GM23338 (cell line): ENCODE measurements around the gene TAS2R9. TPM values are rescaled to one million over a fixed set of nuclear protein-coding genes. Genes with fewer than 3 reads are reported as not detected.
A peak's percentile ranks its signal among the peaks of the same experiment; 100 is the strongest.

Experiments used
- ATAC-seq: fragments of 200-7000 bp; cut with Tn5 transposase; 3 replicates; pipeline ENCODE4 v1.9.1; 2020
- DNase-seq: peaks from one replicate; pipeline ENCODE4 v3.0.0-alpha.2; 2015; ENCODE audit warnings: low spot score
- H2AFZ ChIP-seq: fragments of 200-600 bp; sonication (generic); 2 replicates; pipeline ENCODE4 v1.8.0; 2016; ENCODE audit warnings: antibody characterized with exemption, mild to moderate bottlenecking, moderate library complexity
- H3F3A ChIP-seq: fragments of 200-600 bp; sonication (generic); replicated peaks from 2 replicates; pipeline ENCODE4 v1.8.0; 2017; ENCODE audit warnings: antibody characterized with exemption, mixed run types, low read depth
- H3K27ac ChIP-seq: fragments of 200-600 bp; sonication (generic); 2 replicates; pipeline ENCODE4 v1.6.1; 2016; ENCODE audit warnings: low read depth
- H3K27me3 ChIP-seq: fragments of 200-600 bp; sonication (generic); 2 replicates; pipeline ENCODE4 v1.8.0; 2016; ENCODE audit warnings: mild to moderate bottlenecking, mixed run types, moderate library complexity; ENCODE audit not compliant: insufficient read depth
- H3K36me3 ChIP-seq: fragments of 200-600 bp; sonication (generic); 2 replicates; pipeline ENCODE4 v1.8.0; 2016; ENCODE audit warnings: mild to moderate bottlenecking; ENCODE audit not compliant: insufficient read depth
- H3K4me1 ChIP-seq: fragments of 200-600 bp; sonication (generic); 2 replicates; pipeline ENCODE4 v1.8.0; 2016; ENCODE audit warnings: mild to moderate bottlenecking, moderate library complexity; ENCODE audit not compliant: insufficient read depth
- H3K4me2 ChIP-seq: fragments of 200-600 bp; sonication (generic); 2 replicates; pipeline ENCODE4 v1.7.1; 2017; ENCODE audit warnings: mixed run types
- H3K4me3 ChIP-seq: fragments of 200-600 bp; sonication (generic); 2 replicates; pipeline ENCODE4 v1.6.1; 2016; ENCODE audit warnings: mixed run types
- H3K79me2 ChIP-seq: fragments of 200-600 bp; sonication (generic); replicated peaks from 2 replicates; pipeline ENCODE4 v1.8.0; 2017; ENCODE audit warnings: mild to moderate bottlenecking; ENCODE audit not compliant: insufficient read depth
- H3K9me2 ChIP-seq: fragments of 200-600 bp; sonication (generic); 2 replicates; pipeline ENCODE4 v1.8.0; 2017; ENCODE audit not compliant: insufficient read depth
- H4K20me1 ChIP-seq: fragments of 200-600 bp; sonication (generic); replicated peaks from 2 replicates; pipeline ENCODE4 v1.8.0; 2017; ENCODE audit warnings: mild to moderate bottlenecking; ENCODE audit not compliant: insufficient read depth
- H3K27ac Mint-ChIP-seq: 2 replicates; pipeline ENCODE4 v1.8.0; 2020; ENCODE audit warnings: inconsistent platforms, mild to moderate bottlenecking, moderate library complexity, mixed read lengths
- H3K27me3 Mint-ChIP-seq: 3 replicates; pipeline ENCODE4 v1.8.0; 2022; ENCODE audit warnings: low read depth, mild to moderate bottlenecking, moderate library complexity, mixed read lengths, inconsistent platforms; ENCODE audit not compliant: insufficient read depth, poor library complexity
- H3K36me3 Mint-ChIP-seq: 3 replicates; pipeline ENCODE4 v1.8.0; 2021; ENCODE audit warnings: low read depth, mild to moderate bottlenecking, inconsistent platforms, moderate library complexity, mixed read lengths
- H3K4me1 Mint-ChIP-seq: 3 replicates; pipeline ENCODE4 v1.8.0; 2020; ENCODE audit warnings: mild to moderate bottlenecking, inconsistent platforms, mixed read lengths
- H3K4me3 Mint-ChIP-seq: 3 replicates; pipeline ENCODE4 v1.8.0; 2021; ENCODE audit warnings: moderate library complexity, mild to moderate bottlenecking, inconsistent platforms, mixed read lengths
- H3K9me3 Mint-ChIP-seq: 3 replicates; pipeline ENCODE4 v1.8.0; 2020; ENCODE audit warnings: moderate library complexity, mild to moderate bottlenecking, inconsistent platforms, mixed read lengths
- CREB1 ChIP-seq: fragments of 250-450 bp; sonication (Bioruptor Pico); IDR thresholded peaks from 2 replicates; pipeline ENCODE4 v1.5.0; 2020; ENCODE audit warnings: low read depth, mild to moderate bottlenecking, moderate library complexity
- ETS1 ChIP-seq: IDR thresholded peaks from 2 replicates; pipeline ENCODE4 v1.6.1; 2016; ENCODE audit warnings: antibody characterized with exemption
- EZH2 ChIP-seq: fragments of 200-600 bp; sonication (generic); IDR thresholded peaks from one replicate; pipeline ENCODE4 v1.8.0; 2017; ENCODE audit warnings: antibody characterized with exemption, mild to moderate bottlenecking, low read depth; ENCODE audit not compliant: unreplicated experiment
- EZH2phosphoT487 ChIP-seq: fragments of 200-600 bp; sonication (generic); IDR thresholded peaks from one replicate; pipeline ENCODE4 v1.8.1; 2018; ENCODE audit warnings: antibody characterized with exemption; ENCODE audit not compliant: unreplicated experiment
- JUNB ChIP-seq: IDR thresholded peaks from one replicate; pipeline ENCODE4 v1.6.1; 2016; ENCODE audit warnings: antibody characterized with exemption; ENCODE audit not compliant: unreplicated experiment
- POLR2AphosphoS5 ChIP-seq: IDR thresholded peaks from 2 replicates; pipeline ENCODE4 v1.6.1; 2016; ENCODE audit warnings: antibody characterized with exemption, low read depth
- STAT1 ChIP-seq: IDR thresholded peaks from one replicate; pipeline ENCODE4 v1.6.1; 2016; ENCODE audit warnings: antibody characterized with exemption; ENCODE audit not compliant: unreplicated experiment
- ZNF114 ChIP-seq: fragments of 250-450 bp; sonication (Bioruptor Pico); IDR thresholded peaks from 2 replicates; pipeline ENCODE4 v1.5.0; 2020; ENCODE audit warnings: mild to moderate bottlenecking, moderate library complexity
- ZNF331 ChIP-seq: fragments of 250-450 bp; sonication (Bioruptor Pico); IDR thresholded peaks from 2 replicates; pipeline ENCODE4 v1.5.0; 2020; ENCODE audit warnings: low read depth, mild to moderate bottlenecking, moderate library complexity
- ZNF462 ChIP-seq: fragments of 250-450 bp; sonication (Bioruptor Pico); IDR thresholded peaks from 2 replicates; pipeline ENCODE4 v1.5.0; 2020; ENCODE audit warnings: mild to moderate bottlenecking, moderate library complexity
- polyA plus RNA-seq: library from polyadenylated mRNA; unstranded; fragments of >200 nt; fragmentation: Nextera tagmentation; extraction: Ambion mirVana; gene quantifications from 2 replicates; pipeline ENCODE4 v1.2.1, GENCODE V29; 2016
- total RNA-seq: library from RNA; depleted of rRNA; stranded (reverse); fragments of >200 nt; shearing (Covaris generic); gene quantifications from 2 replicates; pipeline ENCODE4 v1.2.3, GENCODE V29; 2014
- TF ChIP-seq, protein P1 (sequence below), 2 experiments: fragments of 200-600 bp in 1 of 2; sonication (generic) in 1 of 2; conservative IDR thresholded peaks; 2 replicates each; pipeline versions ENCODE4 v1.5.1 to v1.6.1; 2016 to 2017; ENCODE audit warnings: antibody characterized with exemption in 2 of 2, low read depth in 2 of 2, mild to moderate bottlenecking in 2 of 2, moderate library complexity in 1 of 2

Gene TAS2R9
- total and polyA plus RNA-seq, 2 experiments from 2014 or later: not detected

GRCh38 chr12:10783252-10783651 lies 26.7 kb downstream of the TAS2R9 start:
- Mint-ChIP-seq H3K4me1 (no peaks in the 10 kb centered on the region), H3K9me3 (no peaks in the 10 kb centered on the region), H3K36me3 (no peaks in the 10 kb centered on the region), H3K4me3 (no peak overlapping the region), H3K27me3 (no peaks in the 10 kb centered on the region), H3K27ac (no peak overlapping the region)
- H4K20me1 ChIP-seq: no peaks in the 10 kb centered on the region
- no peak overlapping the region for H3K4me3 ChIP-seq
- no peak for TF ChIP-seq ZNF114 (CRISPR knock-in tag)
- TF ChIP-seq CREB1: no peak
- no peak for TF ChIP-seq EZH2phosphoT487
- no peak for TF ChIP-seq POLR2AphosphoS5
- no peak for TF ChIP-seq ZNF331
- no peak overlapping the region for H3K27ac ChIP-seq
- no peaks in the 10 kb centered on the region for H3K36me3 ChIP-seq
- H3K4me2 ChIP-seq: no peak overlapping the region
- no peaks in the 10 kb centered on the region for H3K4me1 ChIP-seq
- H3K79me2 ChIP-seq: no peaks in the 10 kb centered on the region
- no peak for DNase-seq
- no peaks in the 10 kb centered on the region for H3K9me2 ChIP-seq
- H3F3A ChIP-seq: no peaks in the 10 kb centered on the region
- H3K27me3 ChIP-seq: no peaks in the 10 kb centered on the region
- no peak overlapping the region for H2AFZ ChIP-seq
- ATAC-seq: no peak

DNA sequence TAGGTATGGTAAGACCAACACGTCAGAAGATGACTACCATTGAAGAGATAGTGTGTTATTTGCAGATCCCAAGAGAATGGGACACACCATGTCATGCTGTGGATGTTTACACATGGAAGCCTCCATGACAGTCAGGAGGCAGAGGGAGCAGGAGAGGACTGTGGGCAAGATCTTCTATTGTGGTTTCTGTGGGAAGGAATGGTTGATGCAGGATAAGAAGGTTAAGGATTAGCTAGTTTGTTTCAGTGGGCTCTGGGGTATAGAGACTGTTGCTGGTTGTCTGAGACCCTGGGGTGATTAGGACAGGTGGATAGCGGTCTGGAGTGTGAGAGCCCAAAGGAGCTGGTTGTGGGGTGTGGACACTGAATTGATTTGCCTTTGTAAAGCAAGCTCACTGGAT lies 30.9 kb downstream of the TAS2R9 start:
- DNase-seq (no peak), ATAC-seq (no peak)
- no peaks in the 10 kb centered on the region for H3K4me1 Mint-ChIP-seq
- H3F3A ChIP-seq: no peaks in the 10 kb centered on the region
- no peaks in the 10 kb centered on the region for H3K4me1 ChIP-seq
- no peak overlapping the region for H3K4me3 Mint-ChIP-seq
- H3K27ac ChIP-seq: no peak overlapping the region
- H3K27me3 ChIP-seq: no peaks in the 10 kb centered on the region
- H3K9me3 Mint-ChIP-seq: no peaks in the 10 kb centered on the region
- H3K27me3 Mint-ChIP-seq: no peaks in the 10 kb centered on the region
- H3K36me3 ChIP-seq: no peaks in the 10 kb centered on the region
- no peaks in the 10 kb centered on the region for H4K20me1 ChIP-seq
- no peaks in the 10 kb centered on the region for H3K79me2 ChIP-seq
- H3K4me2 ChIP-seq: no peak overlapping the region
- H3K36me3 Mint-ChIP-seq: no peaks in the 10 kb centered on the region
- H3K4me3 ChIP-seq: no peak overlapping the region
- H2AFZ ChIP-seq: 0 out of 2 replicates have a peak overlapping the region, but pooled peaks have one; percentile 54
- H3K9me2 ChIP-seq: no peaks in the 10 kb centered on the region
- no peak overlapping the region for H3K27ac Mint-ChIP-seq
- TF ChIP-seq JUNB: no peak
- TF ChIP-seq, protein P1, sequence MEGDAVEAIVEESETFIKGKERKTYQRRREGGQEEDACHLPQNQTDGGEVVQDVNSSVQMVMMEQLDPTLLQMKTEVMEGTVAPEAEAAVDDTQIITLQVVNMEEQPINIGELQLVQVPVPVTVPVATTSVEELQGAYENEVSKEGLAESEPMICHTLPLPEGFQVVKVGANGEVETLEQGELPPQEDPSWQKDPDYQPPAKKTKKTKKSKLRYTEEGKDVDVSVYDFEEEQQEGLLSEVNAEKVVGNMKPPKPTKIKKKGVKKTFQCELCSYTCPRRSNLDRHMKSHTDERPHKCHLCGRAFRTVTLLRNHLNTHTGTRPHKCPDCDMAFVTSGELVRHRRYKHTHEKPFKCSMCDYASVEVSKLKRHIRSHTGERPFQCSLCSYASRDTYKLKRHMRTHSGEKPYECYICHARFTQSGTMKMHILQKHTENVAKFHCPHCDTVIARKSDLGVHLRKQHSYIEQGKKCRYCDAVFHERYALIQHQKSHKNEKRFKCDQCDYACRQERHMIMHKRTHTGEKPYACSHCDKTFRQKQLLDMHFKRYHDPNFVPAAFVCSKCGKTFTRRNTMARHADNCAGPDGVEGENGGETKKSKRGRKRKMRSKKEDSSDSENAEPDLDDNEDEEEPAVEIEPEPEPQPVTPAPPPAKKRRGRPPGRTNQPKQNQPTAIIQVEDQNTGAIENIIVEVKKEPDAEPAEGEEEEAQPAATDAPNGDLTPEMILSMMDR (conservative IDR thresholded peaks at IDR 0.05; ENCODE audit: low read depth in 2 of 2): no peak
- no peak for TF ChIP-seq ETS1
- no peak for TF ChIP-seq STAT1
- no peak for TF ChIP-seq ZNF462 (CRISPR knock-in tag)
- TF ChIP-seq CREB1: no peak
- TF ChIP-seq POLR2AphosphoS5: no peak
- TF ChIP-seq EZH2: no peak
